T-helper 17 cell (primary cell): ENCODE measurements around the gene FRRS1L. TPM values are rescaled to one million over a fixed set of nuclear protein-coding genes. Genes with fewer than 3 reads are reported as not detected.
"Not testable (repeated sequence)": the region's sequence is repeated elsewhere in the genome, so short reads cannot be mapped to it uniquely, and the experiment has no call there.

ENCODE experiments used
- ATAC-seq: fragments of 150-1000 bp; cut with Tn5 transposase; 2 replicates; pipeline ENCODE4 v1.10.0; 2021; ENCODE audit warnings: mild to moderate bottlenecking, moderate library complexity
- DNase-seq, 3 donors: peaks; one replicate each; pipeline versions ENCODE4 v3.0.0 to v3.0.0-alpha.2; 2020 to 2021
- H3K9me3 ChIP-seq: one replicate; pipeline ENCODE4 v1.7.0; 2013; ENCODE audit warnings: low read length, mild to moderate bottlenecking; ENCODE audit not compliant: control insufficient read depth, poor library complexity, severe bottlenecking
- H3K27ac Mint-ChIP-seq: one replicate; pipeline ENCODE4 v1.8.0; 2022; ENCODE audit warnings: mild to moderate bottlenecking, moderate library complexity, mixed read lengths
- H3K27me3 Mint-ChIP-seq: one replicate; pipeline ENCODE4 v1.8.0; 2022; ENCODE audit warnings: mixed read lengths
- H3K36me3 Mint-ChIP-seq: one replicate; pipeline ENCODE4 v1.8.0; 2022; ENCODE audit warnings: low read depth, mixed read lengths
- H3K4me1 Mint-ChIP-seq: one replicate; pipeline ENCODE4 v1.8.0; 2022; ENCODE audit warnings: mild to moderate bottlenecking, mixed read lengths
- H3K4me3 Mint-ChIP-seq: one replicate; pipeline ENCODE4 v1.8.0; 2022; ENCODE audit warnings: mild to moderate bottlenecking, moderate library complexity, mixed read lengths
- total RNA-seq, 4 donors: library from RNA in 2 of 4; stranded (reverse) in 2 of 4; gene quantifications; one replicate each; pipeline ENCODE4 v1.2.3 and lab custom pipeline; 2022 to 2026

FRRS1L gene
- total RNA-seq, 2 donors from 2014 or later = not detected

DNA sequence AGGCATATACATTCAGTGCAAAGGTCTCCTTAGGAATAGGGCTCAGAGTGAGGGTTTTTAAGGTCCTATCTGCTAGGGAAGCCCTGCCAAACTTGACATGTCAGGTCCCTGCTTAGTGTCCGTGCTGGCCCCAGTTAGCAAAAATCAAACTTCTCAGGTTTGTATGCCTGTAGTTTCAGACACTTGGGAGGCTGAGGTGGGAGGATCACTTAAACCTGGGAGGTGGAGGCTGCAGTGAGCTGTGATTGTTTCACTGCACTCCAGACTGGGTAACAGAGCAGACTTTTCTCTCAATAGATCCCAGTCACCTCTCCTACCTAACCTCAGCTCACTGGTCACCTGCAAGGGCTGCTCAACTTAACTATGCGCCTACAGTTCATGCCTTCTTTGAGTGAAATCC is 28.6 kb downstream of the FRRS1L start:
- DNase-seq (no peak), ATAC-seq (no peak)
- no peaks in the 10 kb centered on the region for H3K27me3 Mint-ChIP-seq
- H3K4me3 Mint-ChIP-seq = no peak overlapping the region
- no peaks in the 10 kb centered on the region for H3K9me3 ChIP-seq
- H3K4me1 Mint-ChIP-seq = no peaks in the 10 kb centered on the region
- peaks cover 3% of the 10 kb centered on the region for H3K36me3 Mint-ChIP-seq
- H3K27ac Mint-ChIP-seq = no peak overlapping the region

DNA sequence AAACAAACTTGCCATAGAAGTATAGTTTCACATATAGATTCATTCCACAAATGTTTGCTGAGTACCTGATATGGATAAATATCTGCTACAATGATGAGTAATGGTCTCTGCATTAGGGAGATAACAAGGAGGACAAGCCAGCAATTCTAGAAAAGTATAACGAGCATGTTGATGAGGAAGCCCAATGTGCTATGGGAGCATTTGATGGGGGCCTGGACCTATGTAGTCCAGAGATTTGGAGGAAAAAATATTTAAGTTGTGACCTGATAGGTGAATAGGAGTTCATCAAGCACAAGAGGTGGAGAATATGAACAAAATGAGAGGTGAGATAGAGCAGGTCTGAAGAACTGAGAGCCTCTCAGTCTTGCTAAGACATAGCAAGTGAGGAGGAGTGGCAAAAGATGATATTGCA is 32.9 kb downstream of the FRRS1L start:
- DNase-seq = no peak
- Mint-ChIP-seq H3K27me3 (no peaks in the 10 kb centered on the region), H3K36me3 (peaks cover 3% of the 10 kb centered on the region), H3K4me1 (no peaks in the 10 kb centered on the region), H3K27ac (no peak overlapping the region), H3K4me3 (no peak overlapping the region)
- no peak for ATAC-seq
- H3K9me3 ChIP-seq = no peaks in the 10 kb centered on the region

DNA sequence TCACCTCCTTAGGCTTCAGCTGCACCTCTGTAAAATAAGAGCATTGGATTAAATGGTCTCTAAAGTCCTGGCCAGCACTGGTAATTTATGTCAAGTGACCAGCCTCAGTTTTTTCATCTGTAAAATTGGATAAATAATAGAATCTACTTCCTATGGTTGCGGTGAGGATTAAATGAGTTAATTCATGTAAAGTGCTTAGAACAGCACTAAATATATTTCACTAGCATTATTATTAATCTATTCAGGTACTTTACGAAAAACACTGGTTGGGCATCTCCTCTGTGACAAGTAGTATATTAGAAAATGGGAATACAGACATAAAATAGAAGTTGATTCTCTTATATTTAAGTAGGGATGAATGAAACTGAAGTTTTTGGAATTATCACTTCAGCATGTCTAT is 33.5 kb downstream of the FRRS1L start:
- H3K36me3 Mint-ChIP-seq = peaks cover 3% of the 10 kb centered on the region
- ATAC-seq (no peak), DNase-seq (no peak)
- no peaks in the 10 kb centered on the region for H3K27me3 Mint-ChIP-seq
- H3K4me3 Mint-ChIP-seq = no peak overlapping the region
- H3K27ac Mint-ChIP-seq = no peak overlapping the region
- no peaks in the 10 kb centered on the region for H3K9me3 ChIP-seq
- no peaks in the 10 kb centered on the region for H3K4me1 Mint-ChIP-seq

DNA sequence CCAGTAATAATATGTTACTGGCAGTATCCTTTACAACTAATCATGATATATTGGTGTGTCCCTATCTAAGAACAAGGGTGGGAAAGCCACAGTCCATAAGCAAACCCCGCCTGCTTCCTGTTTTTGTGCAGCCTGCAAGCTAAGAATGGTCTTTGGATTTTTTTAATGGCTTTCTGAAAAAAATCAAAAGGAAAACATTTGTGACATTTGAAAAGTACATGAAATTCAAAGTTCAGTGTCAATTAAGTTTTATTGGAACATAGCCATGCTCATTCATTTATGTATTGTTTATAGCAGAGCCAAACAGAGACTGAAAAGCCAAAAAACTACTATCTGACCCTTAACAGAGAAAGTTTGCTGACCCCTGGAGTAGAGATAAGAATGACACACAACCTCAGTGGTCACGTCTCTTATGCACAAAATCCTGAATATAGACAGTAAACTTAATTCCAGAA is 34.5 kb downstream of the FRRS1L start:
- no peaks in the 10 kb centered on the region for H3K27me3 Mint-ChIP-seq
- H3K4me1 Mint-ChIP-seq = no peaks in the 10 kb centered on the region
- no peak overlapping the region for H3K4me3 Mint-ChIP-seq
- no peak overlapping the region for H3K27ac Mint-ChIP-seq
- H3K9me3 ChIP-seq = no peaks in the 10 kb centered on the region
- ATAC-seq (no peak), DNase-seq (no peak)
- H3K36me3 Mint-ChIP-seq = peaks cover 3% of the 10 kb centered on the region

DNA sequence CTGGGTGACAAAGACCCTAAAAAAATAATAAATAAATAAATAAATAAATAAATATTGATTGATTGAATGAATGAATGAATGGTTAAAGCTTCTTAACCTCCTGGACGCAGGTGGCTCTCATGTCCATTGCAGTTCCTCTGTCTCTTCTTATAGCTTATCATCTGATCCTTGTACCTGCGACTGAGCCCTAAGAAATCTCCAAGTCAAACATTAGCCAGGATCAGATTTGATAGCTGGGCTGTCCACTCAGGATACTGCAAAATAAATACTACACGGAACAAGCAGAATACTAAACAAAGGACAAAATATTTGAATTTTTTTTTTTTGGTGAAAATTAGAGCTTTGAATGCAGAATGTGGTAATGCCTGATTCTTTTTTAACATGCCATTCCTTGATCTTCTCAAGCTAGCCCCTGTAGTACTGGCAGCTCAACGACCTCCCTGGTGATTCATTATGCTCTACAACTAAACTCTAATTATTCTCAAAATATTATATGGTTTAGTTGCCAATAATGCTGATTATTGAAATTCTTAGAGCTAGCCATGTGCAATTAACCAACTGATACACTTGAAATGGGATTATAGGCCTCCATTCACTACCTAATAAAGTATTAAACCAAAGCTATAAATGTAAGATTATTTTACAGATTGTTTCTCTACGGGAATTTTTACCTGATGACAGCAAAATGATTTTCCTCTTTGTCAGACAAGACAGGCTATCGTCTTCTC is 37.4 kb downstream of the FRRS1L start:
- DNase-seq (no peak), ATAC-seq (no peak)
- H3K27ac Mint-ChIP-seq = no peak overlapping the region
- H3K4me3 Mint-ChIP-seq = no peak overlapping the region
- H3K9me3 ChIP-seq = no peaks in the 10 kb centered on the region
- peaks cover 6% of the 10 kb centered on the region for H3K27me3 Mint-ChIP-seq
- no peaks in the 10 kb centered on the region for H3K36me3 Mint-ChIP-seq
- no peaks in the 10 kb centered on the region for H3K4me1 Mint-ChIP-seq

DNA sequence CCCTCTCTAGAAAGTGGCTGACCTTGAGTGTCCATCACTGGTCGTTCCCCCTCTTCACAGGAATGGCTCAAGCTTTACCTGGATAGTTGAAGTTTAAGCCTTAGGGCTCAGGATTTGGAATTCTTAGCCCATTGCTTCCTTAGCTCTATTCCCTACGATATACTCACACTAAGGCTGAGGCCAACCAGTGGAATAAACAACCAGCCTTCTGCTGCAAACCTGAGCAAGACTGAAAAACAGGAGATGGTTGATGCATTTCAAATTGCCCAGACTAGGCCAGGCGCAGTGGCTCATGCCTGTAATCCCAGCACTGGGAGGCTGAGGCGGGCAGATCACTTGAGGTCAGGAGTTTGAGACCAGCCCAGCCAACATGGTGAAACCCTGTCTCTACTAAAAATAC is 40.4 kb downstream of the FRRS1L start:
- DNase-seq, H3K27me3 Mint-ChIP-seq, ATAC-seq, H3K4me3 Mint-ChIP-seq, H3K27ac Mint-ChIP-seq, H3K36me3 Mint-ChIP-seq, H3K9me3 ChIP-seq, H3K4me1 Mint-ChIP-seq: not testable (repeated sequence)

DNA sequence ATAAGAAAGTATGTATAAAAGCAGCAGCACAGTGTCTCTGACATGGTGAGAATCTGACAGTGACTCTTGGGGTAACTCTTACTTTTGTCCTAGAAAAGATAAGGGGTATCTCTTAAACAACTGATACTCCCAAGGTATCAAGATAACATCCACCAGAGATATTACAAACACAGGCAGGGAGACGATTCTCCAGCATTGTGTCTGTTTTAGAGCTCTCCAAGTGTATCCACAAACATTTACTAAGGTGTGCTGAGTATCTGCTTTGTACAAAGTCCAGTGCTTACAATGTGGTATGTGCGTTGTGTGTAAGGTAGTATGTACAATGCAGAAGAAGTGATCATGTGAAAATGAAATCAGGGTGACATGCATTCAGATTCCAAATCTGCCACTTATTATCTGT is 42.9 kb downstream of the FRRS1L start:
- Mint-ChIP-seq H3K27me3 (peaks cover 6% of the 10 kb centered on the region), H3K27ac (no peak overlapping the region), H3K4me3 (no peak overlapping the region), H3K36me3 (no peaks in the 10 kb centered on the region), H3K4me1 (no peaks in the 10 kb centered on the region)
- ATAC-seq (no peak), DNase-seq (no peak)
- H3K9me3 ChIP-seq = no peaks in the 10 kb centered on the region

DNA sequence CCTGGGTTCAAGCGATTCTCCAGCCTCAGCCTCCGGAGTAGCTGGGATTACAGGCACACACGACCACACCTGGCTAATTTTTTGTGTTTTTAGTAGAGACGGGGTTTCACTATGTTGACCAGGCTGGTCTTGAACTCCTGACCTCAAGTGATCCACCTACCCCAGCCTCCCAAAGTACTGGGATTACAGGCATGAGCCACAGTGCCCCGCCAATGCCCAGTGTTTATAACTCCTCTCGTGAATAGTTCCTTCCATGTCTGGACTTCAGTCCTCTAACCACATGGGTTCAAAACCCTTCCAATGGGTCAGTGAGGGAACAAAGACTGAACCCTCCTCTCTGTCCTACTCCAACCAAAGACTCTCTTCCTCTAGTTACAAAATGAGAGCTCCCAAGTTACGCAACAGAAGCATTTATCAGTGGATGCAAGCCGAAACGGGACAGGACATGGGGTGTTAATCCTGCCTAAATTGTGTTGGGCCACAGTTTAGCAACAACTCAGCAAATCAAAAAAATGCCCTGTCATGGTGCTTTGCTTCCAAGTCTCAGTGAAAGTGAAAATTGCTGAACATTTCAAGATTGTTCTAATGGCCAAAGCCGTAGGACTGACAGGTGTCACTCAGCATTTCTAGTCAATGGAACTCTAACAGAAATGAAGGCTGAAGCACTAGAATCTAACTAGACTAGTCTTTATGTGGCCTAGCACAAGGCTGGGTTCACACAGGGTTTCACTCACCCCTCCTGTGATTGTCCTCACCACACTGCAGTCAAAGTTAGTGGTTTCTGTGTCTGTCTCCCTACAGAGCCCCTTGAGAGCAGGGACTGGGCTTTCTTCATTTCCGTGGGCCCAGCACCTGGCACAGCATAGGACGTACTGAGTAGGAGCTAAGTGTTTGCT is 44.1 kb downstream of the FRRS1L start:
- H3K9me3 ChIP-seq = no peaks in the 10 kb centered on the region
- no peak overlapping the region for H3K27ac Mint-ChIP-seq
- H3K27me3 Mint-ChIP-seq = peaks cover 6% of the 10 kb centered on the region
- no peak overlapping the region for H3K4me3 Mint-ChIP-seq
- peaks cover 9% of the 10 kb centered on the region for H3K4me1 Mint-ChIP-seq
- DNase-seq (no peak), ATAC-seq (no peak)
- no peaks in the 10 kb centered on the region for H3K36me3 Mint-ChIP-seq

DNA sequence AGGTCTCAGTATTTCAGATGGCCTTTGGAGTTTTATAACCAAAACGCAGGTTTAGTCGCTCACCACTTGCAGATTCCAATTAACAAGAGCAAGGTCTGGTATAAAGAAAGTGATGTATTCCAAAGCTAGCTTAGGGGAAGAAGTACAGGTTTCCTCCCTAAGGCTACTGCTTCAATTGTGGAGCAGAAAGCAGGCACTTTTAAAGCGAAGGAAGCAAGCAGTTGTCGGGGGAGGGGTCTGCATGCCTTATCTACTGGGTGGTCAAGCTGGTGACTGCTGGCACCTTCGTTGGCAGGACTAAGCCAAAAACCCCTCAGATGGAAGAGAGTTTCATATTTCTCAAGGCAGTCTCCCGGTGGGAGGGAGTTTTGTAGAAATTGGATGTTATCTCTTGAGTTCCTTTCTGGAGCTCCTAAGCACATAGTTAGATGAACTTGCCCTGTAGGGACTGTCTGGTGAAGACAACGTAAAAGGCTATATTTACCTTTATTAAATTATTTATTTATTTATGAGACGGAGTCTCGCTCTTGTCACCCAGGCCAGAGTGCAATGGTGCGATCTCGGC is 45.7 kb downstream of the FRRS1L start:
- H3K27ac Mint-ChIP-seq = no peak overlapping the region

DNA sequence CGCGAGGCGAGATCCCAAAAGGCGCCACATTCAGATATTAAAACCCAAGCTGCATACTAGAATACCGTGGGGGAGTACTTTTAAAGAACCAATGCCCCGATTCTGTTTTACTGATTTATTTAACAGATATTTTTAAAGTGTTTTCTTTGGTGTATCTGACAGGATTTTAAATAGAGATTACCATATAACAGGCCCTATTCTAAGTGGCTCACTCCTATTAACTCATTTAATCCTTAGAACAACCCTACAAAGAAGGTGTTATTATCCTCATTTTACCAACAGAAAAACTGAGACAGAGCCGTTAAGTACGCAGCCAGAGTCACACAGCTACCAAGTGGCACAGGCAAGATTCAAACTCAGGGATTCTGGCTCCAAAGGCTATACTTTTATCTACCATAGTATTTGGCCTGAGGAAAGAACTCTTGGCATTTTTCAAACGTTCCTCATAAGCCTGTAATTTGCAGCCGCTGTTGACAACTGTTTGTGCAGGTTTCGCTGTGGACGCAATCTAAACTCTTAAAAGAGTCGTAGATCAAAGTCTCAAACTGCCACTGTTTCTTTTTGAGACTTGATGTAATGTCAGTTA is 46.8 kb downstream of the FRRS1L start:
- no peaks in the 10 kb centered on the region for H3K9me3 ChIP-seq
- no peak for DNase-seq
- H3K4me3 Mint-ChIP-seq = peak overlapping the region; percentile 94
- peaks cover 6% of the 10 kb centered on the region for H3K27me3 Mint-ChIP-seq
- peaks cover 26% of the 10 kb centered on the region for H3K4me1 Mint-ChIP-seq
- H3K36me3 Mint-ChIP-seq = no peaks in the 10 kb centered on the region
- ATAC-seq = no peak
- no peak overlapping the region for H3K27ac Mint-ChIP-seq

More for the DNA sequence above, 45.7 kb downstream of the FRRS1L start:
- Mint-ChIP-seq H3K27me3 (peaks cover 6% of the 10 kb centered on the region), H3K4me1 (peaks cover 23% of the 10 kb centered on the region), H3K36me3 (no peaks in the 10 kb centered on the region), H3K4me3 (no peak overlapping the region)
- no peaks in the 10 kb centered on the region for H3K9me3 ChIP-seq
- ATAC-seq = no peak
- DNase-seq = no peak

DNA sequence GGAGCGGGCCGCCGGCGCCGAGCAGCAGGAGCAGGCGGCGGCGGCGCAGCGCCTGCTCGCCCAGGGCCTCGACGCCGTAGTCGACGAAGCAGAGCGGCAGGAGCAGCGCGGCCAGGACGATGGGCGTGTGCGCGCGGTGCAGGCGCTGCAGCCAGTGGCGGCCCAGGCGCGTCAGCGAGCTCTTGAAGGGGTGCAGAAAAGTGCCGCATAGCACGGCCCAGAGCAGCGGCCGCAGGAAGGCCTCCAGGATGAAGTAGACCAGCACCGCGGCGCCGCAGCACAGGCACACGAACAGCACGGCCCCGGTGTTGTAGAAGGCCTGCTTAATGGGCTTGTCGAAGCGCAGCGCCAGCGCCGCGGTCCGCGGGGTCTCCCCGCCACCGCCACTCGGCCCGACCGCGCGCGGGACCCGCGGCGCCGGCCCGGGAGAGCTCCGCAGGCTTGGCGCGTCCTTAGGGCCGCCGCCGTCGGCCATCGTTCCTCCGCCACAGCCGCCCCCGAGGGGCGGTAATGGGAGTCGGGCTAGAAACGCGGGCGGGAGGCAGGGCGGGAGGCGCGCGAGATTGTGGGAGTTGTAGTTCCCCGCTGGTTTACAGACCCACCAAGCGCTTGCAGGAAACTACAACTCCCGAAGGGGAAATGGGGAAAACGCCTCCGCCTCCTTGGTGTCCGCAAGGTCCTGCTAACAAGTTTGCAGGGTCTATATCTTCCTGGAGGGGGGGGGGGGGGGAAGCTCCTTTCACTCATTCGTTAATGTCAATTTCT is 47.4 kb downstream of the FRRS1L start, which contains the start of gene TMEM245:
Gene TMEM245, minus strand, starts transcription at position 509 of the 765 bp plus-strand sequence. Its CDS starts 34 bp downstream, at position 475.
- H3K4me1 Mint-ChIP-seq = peaks cover 33% of the 10 kb centered on the region

DNA sequence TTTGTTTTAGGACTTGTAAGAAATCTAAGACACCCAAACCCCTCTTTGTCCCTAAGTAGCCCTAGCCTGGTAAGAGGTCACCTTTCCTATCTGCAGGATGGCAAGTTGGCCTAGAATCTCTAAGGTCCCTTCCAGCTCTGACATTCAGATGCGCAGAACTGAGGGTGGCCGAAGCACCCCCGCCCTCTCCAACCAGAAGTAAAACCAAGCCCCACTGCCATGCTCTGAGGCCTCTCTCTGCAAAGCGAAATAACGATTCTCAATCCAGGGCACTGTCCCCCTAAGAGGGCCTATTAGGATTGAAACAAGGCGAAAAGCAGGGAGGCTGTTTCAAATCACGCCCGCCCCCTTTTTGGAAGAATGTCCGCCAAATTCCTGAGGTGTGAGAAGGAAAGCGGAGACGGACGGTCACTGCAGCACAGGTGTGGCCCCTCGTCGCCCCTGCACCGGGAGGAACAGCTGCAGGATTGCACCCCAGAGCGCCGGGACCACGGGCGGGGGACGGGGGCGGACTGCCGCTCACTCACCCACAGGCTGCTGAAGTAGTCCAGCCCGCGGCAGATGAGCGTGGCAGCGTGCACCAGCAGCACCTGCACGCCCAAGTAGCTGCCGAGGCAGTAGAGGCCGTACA is 48.1 kb downstream of the FRRS1L start:
- Mint-ChIP-seq H3K36me3 (no peaks in the 10 kb centered on the region), H3K27me3 (no peaks in the 10 kb centered on the region), H3K4me1 (peaks cover 40% of the 10 kb centered on the region), H3K27ac (peak overlapping the region; percentile 87), H3K4me3 (peak overlapping the region; percentile 94)
- DNase-seq = no peak
- no peaks in the 10 kb centered on the region for H3K9me3 ChIP-seq
- ATAC-seq = no peak

More for the DNA sequence above, 47.4 kb downstream of the FRRS1L start, which contains the start of gene TMEM245:
- DNase-seq = peak; percentile 84 to 90 (median 88)
- H3K27me3 Mint-ChIP-seq = no peaks in the 10 kb centered on the region
- peak within 1 kb of the TSS; percentile 87 for H3K27ac Mint-ChIP-seq
- H3K36me3 Mint-ChIP-seq = no peaks in the 10 kb centered on the region
- peak; percentile 94 for ATAC-seq
- H3K9me3 ChIP-seq = no peaks in the 10 kb centered on the region
- H3K4me3 Mint-ChIP-seq = peak within 1 kb of the TSS; percentile 94
